ENCODE measurements around the gene LYSMD2.

LYSMD2 gene

DNA sequence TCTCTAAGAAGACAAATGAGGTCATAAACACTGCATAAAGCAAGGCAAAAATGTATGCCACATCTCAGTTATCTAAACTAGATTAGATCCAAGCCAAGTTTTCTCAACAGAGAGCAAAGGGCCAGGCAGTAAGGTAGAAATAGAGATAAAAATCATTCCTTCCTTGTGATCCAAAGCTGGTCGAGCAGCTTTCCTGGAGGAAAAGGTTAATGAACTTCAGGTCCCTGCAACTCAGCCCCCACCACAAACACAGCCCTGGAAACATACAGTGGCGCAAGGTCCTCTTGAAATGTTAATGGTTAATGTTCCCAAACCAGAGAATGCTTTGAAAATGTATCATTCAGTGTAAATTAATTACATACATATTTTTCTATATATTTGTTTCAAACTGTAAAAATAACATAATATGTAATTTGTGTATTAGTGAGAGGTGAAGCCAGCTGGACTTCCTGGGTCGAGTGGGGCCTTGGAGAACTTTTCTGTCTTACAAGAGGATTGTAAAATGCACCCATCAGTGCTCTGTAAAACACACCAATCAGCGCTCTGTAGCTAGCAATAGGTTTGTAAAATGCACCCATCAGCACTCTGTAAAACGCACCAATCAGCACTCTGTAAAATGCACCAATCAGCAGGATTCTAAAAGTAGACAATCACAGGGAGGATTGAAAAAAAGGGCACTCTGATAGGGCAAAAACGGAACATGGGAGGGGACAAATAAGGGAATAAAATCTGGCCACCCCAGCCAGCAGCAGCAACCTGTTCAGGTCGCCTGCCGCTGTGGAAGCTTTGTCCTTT is 17.1 kb downstream of the LYSMD2 start:
- no peak overlapping the region for H3K4me3 ChIP-seq (ENCODE audit: low read length)
- TF ChIP-seq, protein P1, sequence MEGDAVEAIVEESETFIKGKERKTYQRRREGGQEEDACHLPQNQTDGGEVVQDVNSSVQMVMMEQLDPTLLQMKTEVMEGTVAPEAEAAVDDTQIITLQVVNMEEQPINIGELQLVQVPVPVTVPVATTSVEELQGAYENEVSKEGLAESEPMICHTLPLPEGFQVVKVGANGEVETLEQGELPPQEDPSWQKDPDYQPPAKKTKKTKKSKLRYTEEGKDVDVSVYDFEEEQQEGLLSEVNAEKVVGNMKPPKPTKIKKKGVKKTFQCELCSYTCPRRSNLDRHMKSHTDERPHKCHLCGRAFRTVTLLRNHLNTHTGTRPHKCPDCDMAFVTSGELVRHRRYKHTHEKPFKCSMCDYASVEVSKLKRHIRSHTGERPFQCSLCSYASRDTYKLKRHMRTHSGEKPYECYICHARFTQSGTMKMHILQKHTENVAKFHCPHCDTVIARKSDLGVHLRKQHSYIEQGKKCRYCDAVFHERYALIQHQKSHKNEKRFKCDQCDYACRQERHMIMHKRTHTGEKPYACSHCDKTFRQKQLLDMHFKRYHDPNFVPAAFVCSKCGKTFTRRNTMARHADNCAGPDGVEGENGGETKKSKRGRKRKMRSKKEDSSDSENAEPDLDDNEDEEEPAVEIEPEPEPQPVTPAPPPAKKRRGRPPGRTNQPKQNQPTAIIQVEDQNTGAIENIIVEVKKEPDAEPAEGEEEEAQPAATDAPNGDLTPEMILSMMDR (IDR thresholded peaks at IDR 0.05; ENCODE audit: insufficient read depth, low read depth, low read length, missing control alignments) = no peak
- no peak for DNase-seq (ENCODE audit: low read depth)

DNA sequence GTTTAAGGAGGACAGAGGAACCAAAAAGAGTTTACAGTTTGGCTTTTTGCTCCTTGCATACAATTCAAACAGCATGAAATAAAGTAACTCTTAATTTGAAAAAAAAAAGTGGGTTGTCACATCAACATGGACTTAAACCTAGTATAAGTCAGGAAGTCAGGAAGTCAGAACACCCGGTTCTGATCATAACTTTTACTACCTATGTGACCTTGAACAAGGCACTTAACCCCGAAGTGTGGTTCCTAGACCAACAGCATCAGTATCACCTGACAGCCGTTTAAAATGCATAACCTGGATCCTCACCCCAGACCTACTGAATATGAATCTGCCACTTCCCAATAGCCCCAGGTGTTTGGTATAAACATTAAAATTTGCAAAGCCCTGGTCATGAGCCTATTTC is 18.7 kb downstream of the LYSMD2 start:
- DNase-seq (ENCODE audit: low read depth) = no peak
- TF ChIP-seq, protein P1 (IDR thresholded peaks at IDR 0.05; ENCODE audit: insufficient read depth, low read depth, low read length, missing control alignments) = no peak
- H3K4me3 ChIP-seq (ENCODE audit: low read length) = no peak overlapping the region

DNA sequence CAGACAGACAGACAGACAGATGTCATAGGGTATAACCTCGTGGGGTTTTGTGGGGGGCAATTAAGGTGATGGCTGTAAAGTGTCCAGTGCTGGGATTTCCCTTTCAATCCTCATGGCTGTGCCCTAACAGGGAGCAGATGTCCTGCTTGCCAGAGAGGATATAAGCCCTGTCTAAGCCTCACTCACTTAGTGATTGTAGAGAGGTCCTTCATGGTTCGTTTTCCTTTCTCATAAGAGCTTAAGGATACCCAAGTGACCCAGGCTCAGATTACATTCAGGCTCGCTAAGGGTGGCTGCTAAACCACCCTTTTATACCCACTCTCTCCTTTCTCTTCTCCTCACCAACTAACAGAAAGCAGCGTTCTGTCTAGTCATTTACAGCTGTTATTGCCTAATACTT is 19.2 kb downstream of the LYSMD2 start:
- DNase-seq (ENCODE audit: low read depth) = no peak
- no peak overlapping the region for H3K4me3 ChIP-seq (ENCODE audit: low read length)
- TF ChIP-seq, protein P1 (IDR thresholded peaks at IDR 0.05; ENCODE audit: insufficient read depth, low read depth, low read length, missing control alignments) = no peak

DNA sequence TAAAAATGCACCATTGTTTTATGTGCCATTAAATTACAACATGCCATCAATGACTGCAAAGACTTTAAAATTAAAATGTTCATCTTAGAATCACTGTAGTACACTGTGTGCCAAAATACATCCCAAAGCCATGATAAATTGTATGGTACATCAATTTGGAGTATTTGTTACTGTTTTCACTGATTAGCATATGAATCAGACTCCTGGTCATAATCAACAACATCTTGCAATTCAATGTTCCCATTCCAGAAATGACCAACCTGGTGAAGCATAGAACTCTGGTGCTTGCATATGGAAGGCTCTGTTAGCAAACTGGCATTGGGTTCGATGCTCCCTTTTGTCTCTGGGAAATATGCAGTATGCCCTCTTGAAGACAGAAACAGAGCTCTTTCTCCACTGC is 22.5 kb downstream of the LYSMD2 start:
- DNase-seq (ENCODE audit: low read depth) = no peak
- TF ChIP-seq, protein P1 (IDR thresholded peaks at IDR 0.05; ENCODE audit: insufficient read depth, low read depth, low read length, missing control alignments) = no peak
- no peak overlapping the region for H3K4me3 ChIP-seq (ENCODE audit: low read length)

DNA sequence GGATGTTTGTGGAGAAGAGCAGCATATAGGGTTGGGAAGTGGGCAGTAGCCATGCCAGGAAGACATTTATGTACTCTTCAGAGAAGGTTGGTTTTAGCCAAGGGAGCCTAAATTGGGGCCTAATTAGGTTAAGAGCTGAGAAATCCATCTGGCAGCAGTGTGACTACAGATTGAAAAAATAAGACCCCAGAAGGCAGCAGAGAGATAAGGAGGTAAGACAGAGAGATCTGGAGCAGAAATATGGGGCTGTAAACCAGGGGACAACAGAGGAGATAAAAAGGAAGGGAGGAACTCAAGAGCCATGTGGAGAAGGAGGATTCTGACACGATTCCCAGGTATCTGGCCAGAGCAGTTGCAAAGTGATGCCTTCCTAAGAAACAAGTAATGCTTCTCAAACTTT is 23.3 kb downstream of the LYSMD2 start:
- TF ChIP-seq, protein P1 (IDR thresholded peaks at IDR 0.05; ENCODE audit: insufficient read depth, low read depth, low read length, missing control alignments) = no peak
- no peak overlapping the region for H3K4me3 ChIP-seq (ENCODE audit: low read length)
- no peak for DNase-seq (ENCODE audit: low read depth)

DNA sequence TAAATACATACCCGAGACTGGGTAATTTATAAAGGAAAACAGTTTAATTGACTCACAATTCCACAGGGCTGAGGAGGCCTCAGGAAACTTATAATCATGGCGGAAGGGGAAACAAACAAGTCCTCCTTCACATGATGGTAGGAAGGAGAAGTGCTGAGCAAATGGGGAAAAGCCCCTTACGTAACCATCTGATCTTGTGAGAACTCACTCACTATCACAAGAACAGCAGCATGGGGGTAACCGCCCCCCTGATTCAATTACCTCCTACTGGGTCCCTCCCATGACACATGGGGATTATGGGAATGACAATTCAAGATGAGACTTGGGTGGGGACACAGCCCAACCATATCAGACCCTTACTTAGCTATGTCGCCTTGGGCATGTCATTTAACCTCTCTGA is 28.4 kb downstream of the LYSMD2 start:
- TF ChIP-seq, protein P1 (IDR thresholded peaks at IDR 0.05; ENCODE audit: insufficient read depth, low read depth, low read length, missing control alignments) = no peak
- H3K4me3 ChIP-seq (ENCODE audit: low read length) = no peak overlapping the region
- no peak for DNase-seq (ENCODE audit: low read depth)

DNA sequence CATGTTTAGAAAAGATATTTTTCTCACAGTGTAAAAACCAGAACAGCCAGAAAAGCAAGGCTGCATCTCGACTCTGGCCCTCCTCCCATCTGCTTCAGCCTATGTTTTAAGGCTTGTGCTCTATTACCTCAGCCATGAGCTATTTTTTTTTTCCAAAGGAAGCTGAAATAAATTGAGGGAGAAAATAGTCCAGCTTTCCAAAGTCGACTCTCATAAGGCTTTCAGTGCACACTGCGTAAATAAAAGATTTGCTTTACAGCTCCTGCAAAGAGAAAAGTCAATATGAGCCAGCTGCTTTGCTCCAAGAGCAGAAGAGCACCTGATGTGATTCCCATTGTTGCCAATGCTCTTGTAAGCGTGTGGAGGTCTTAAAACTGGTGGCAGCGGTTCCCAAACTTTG is 29.4 kb downstream of the LYSMD2 start:
- no peak overlapping the region for H3K4me3 ChIP-seq (ENCODE audit: low read length)
- peak; percentile 17 for DNase-seq (ENCODE audit: low read depth)
- TF ChIP-seq, protein P1 (IDR thresholded peaks at IDR 0.05; ENCODE audit: insufficient read depth, low read depth, low read length, missing control alignments) = no peak
